22Rv1 (cell line): ENCODE results near the gene CCDC159.

Experiments used
- CTCF ChIP-seq: fragments of 450-650 bp; IDR thresholded peaks from 2 replicates; pipeline ENCODE4 v1.5.1; 2017; ENCODE audit warnings: mild to moderate bottlenecking
- ZFX ChIP-seq: fragments of 450-650 bp; IDR thresholded peaks from 2 replicates; pipeline ENCODE4 v1.6.1; 2017; ENCODE audit warnings: antibody characterized with exemption, borderline replicate concordance

GRCh38 chr19:11331502-11331901 is 14.8 kb upstream of the CCDC159 start:
- TF ChIP-seq CTCF (no peak), ZFX (no peak)
